ENCODE measurements around the gene S1PR4. TPM values are rescaled to one million over a fixed set of nuclear protein-coding genes. Genes with fewer than 3 reads are reported as not detected.

Gene S1PR4
- total and polyA plus RNA-seq, 2 experiments from 2014 or later = 0.24 TPM; not detected in 1

GRCh38 chr19:3178973-3179738 is 587 bp downstream of the S1PR4 start:
- peak; percentile 66 for ATAC-seq
- peak overlapping the region; percentile 76; the same call in 1 of the 2 replicates for H2AFZ ChIP-seq
- H3K9me2 ChIP-seq (ENCODE audit: insufficient read depth) = no peaks in the 10 kb centered on the region
- no peaks in the 10 kb centered on the region for H3K36me3 ChIP-seq (ENCODE audit: insufficient read depth)
- no peak for TF ChIP-seq POLR2AphosphoS5 (IDR thresholded peaks at IDR 0.05; ENCODE audit: low read depth)
- no peak for TF ChIP-seq STAT1 (IDR thresholded peaks at IDR 0.05; ENCODE audit: unreplicated experiment)
- no peak for TF ChIP-seq EZH2phosphoT487 (IDR thresholded peaks at IDR 0.05; ENCODE audit: unreplicated experiment)
- TF ChIP-seq, protein P1, sequence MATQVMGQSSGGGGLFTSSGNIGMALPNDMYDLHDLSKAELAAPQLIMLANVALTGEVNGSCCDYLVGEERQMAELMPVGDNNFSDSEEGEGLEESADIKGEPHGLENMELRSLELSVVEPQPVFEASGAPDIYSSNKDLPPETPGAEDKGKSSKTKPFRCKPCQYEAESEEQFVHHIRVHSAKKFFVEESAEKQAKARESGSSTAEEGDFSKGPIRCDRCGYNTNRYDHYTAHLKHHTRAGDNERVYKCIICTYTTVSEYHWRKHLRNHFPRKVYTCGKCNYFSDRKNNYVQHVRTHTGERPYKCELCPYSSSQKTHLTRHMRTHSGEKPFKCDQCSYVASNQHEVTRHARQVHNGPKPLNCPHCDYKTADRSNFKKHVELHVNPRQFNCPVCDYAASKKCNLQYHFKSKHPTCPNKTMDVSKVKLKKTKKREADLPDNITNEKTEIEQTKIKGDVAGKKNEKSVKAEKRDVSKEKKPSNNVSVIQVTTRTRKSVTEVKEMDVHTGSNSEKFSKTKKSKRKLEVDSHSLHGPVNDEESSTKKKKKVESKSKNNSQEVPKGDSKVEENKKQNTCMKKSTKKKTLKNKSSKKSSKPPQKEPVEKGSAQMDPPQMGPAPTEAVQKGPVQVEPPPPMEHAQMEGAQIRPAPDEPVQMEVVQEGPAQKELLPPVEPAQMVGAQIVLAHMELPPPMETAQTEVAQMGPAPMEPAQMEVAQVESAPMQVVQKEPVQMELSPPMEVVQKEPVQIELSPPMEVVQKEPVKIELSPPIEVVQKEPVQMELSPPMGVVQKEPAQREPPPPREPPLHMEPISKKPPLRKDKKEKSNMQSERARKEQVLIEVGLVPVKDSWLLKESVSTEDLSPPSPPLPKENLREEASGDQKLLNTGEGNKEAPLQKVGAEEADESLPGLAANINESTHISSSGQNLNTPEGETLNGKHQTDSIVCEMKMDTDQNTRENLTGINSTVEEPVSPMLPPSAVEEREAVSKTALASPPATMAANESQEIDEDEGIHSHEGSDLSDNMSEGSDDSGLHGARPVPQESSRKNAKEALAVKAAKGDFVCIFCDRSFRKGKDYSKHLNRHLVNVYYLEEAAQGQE (IDR thresholded peaks at IDR 0.05; ENCODE audit: unreplicated experiment) = no peak
- no peak for TF ChIP-seq EZH2 (IDR thresholded peaks at IDR 0.05; ENCODE audit: low read depth, unreplicated experiment)
- TF ChIP-seq ZNF331 (CRISPR knock-in tag; IDR thresholded peaks at IDR 0.05; ENCODE audit: low read depth) = no peak
- no peak for TF ChIP-seq ZNF462 (CRISPR knock-in tag; IDR thresholded peaks at IDR 0.05)
- TF ChIP-seq, protein P2, sequence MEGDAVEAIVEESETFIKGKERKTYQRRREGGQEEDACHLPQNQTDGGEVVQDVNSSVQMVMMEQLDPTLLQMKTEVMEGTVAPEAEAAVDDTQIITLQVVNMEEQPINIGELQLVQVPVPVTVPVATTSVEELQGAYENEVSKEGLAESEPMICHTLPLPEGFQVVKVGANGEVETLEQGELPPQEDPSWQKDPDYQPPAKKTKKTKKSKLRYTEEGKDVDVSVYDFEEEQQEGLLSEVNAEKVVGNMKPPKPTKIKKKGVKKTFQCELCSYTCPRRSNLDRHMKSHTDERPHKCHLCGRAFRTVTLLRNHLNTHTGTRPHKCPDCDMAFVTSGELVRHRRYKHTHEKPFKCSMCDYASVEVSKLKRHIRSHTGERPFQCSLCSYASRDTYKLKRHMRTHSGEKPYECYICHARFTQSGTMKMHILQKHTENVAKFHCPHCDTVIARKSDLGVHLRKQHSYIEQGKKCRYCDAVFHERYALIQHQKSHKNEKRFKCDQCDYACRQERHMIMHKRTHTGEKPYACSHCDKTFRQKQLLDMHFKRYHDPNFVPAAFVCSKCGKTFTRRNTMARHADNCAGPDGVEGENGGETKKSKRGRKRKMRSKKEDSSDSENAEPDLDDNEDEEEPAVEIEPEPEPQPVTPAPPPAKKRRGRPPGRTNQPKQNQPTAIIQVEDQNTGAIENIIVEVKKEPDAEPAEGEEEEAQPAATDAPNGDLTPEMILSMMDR (conservative IDR thresholded peaks at IDR 0.05; ENCODE audit: low read depth in 2 of 2) = no peak
- no peak for TF ChIP-seq ZNF114 (CRISPR knock-in tag; IDR thresholded peaks at IDR 0.05)
- no peak for TF ChIP-seq JUNB (IDR thresholded peaks at IDR 0.05; ENCODE audit: unreplicated experiment)
- TF ChIP-seq, protein P3, sequence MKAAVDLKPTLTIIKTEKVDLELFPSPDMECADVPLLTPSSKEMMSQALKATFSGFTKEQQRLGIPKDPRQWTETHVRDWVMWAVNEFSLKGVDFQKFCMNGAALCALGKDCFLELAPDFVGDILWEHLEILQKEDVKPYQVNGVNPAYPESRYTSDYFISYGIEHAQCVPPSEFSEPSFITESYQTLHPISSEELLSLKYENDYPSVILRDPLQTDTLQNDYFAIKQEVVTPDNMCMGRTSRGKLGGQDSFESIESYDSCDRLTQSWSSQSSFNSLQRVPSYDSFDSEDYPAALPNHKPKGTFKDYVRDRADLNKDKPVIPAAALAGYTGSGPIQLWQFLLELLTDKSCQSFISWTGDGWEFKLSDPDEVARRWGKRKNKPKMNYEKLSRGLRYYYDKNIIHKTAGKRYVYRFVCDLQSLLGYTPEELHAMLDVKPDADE (IDR thresholded peaks at IDR 0.05) = no peak
- no peak for TF ChIP-seq NANOG (IDR thresholded peaks at IDR 0.05; ENCODE audit: borderline replicate concordance)
- TF ChIP-seq CREB1 (CRISPR knock-in tag; IDR thresholded peaks at IDR 0.05; ENCODE audit: low read depth) = no peak
- Mint-ChIP-seq H3K4me3 (no peak overlapping the region), H3K36me3 (ENCODE audit: low read depth) (no peaks in the 10 kb centered on the region), H3K27me3 (ENCODE audit: insufficient read depth, low read depth, poor library complexity) (peaks cover 4% of the 10 kb centered on the region), H3K4me1 (no peaks in the 10 kb centered on the region), H3K9me3 (peaks cover 9% of the 10 kb centered on the region; the same call in 2 of the 3 replicates), H3K27ac (no peak overlapping the region)
- H3K4me1 ChIP-seq (ENCODE audit: insufficient read depth) = no peaks in the 10 kb centered on the region
- H4K20me1 ChIP-seq (replicated peaks; ENCODE audit: insufficient read depth) = no peaks in the 10 kb centered on the region
- H3K4me3 ChIP-seq = no peak overlapping the region
- H3K27ac ChIP-seq (ENCODE audit: low read depth) = no peak overlapping the region
- H3F3A ChIP-seq (replicated peaks; ENCODE audit: low read depth) = no peaks in the 10 kb centered on the region
- H3K27me3 ChIP-seq (ENCODE audit: insufficient read depth) = no peaks in the 10 kb centered on the region
- no peak overlapping the region for H3K4me2 ChIP-seq
- no peaks in the 10 kb centered on the region for H3K79me2 ChIP-seq (replicated peaks; ENCODE audit: insufficient read depth)
- DNase-seq (ENCODE audit: low spot score) = no peak

All from GM23338 (cell line).